Panc1 (cell line): ENCODE results near the gene MATN1. TPM values are rescaled to one million over a fixed set of nuclear protein-coding genes. Genes with fewer than 3 reads are reported as not detected.
"Not testable (repeated sequence)": the region's sequence is repeated elsewhere in the genome, so short reads cannot be mapped to it uniquely, and the experiment has no call there.

Experiments used
- ATAC-seq: fragments of 200-7000 bp; cut with Tn5 transposase; 2 replicates; pipeline ENCODE4 v1.9.1; 2020; ENCODE audit warnings: mild to moderate bottlenecking, moderate library complexity
- BruUV-seq: library from RNA; stranded (reverse); fragments of 400-500 nt; replicated peaks from 2 replicates; lab custom pipeline; 2021; lab: Mats Ljungman, UMichigan
- CTCF ChIA-PET: fragments of 300-600 bp; sonication (Branson Sonifier 250); formaldehyde crosslinking; loops from one replicate; lab custom pipeline; 2022; ENCODE audit warnings: antibody characterized with exemption; lab: Charles Lee
- POLR2A ChIA-PET: fragments of 300-600 bp; sonication (Branson Sonifier 250); formaldehyde crosslinking; loops from one replicate; lab custom pipeline; 2022; ENCODE audit warnings: antibody characterized with exemption; lab: Charles Lee
- DNase-seq: peaks from one replicate; pipeline ENCODE4 v3.0.0-alpha.2; 2010; ENCODE audit warnings: low read depth, low spot score
- H3K27ac ChIP-seq: 2 replicates; pipeline ENCODE4 v1.5.1; 2011; ENCODE audit warnings: mild to moderate bottlenecking, low read length, inconsistent platforms
- H3K27me3 ChIP-seq: fragments of 200-500 bp; sonication (Bioruptor generic); 2 replicates; pipeline ENCODE4 v1.6.0; 2014; ENCODE audit warnings: low read length, inconsistent platforms; ENCODE audit not compliant: control insufficient read depth, insufficient read depth
- H3K36me3 ChIP-seq: fragments of 200-500 bp; sonication (Bioruptor generic); 2 replicates; pipeline ENCODE4 v1.5.1; 2014; ENCODE audit warnings: inconsistent platforms, mild to moderate bottlenecking, low read length, moderate library complexity; ENCODE audit not compliant: control insufficient read depth, insufficient read depth
- H3K4me1 ChIP-seq: 2 replicates; pipeline ENCODE4 v1.5.1; 2011; ENCODE audit warnings: inconsistent platforms, mild to moderate bottlenecking, low read length, moderate library complexity; ENCODE audit not compliant: control insufficient read depth, insufficient read depth
- H3K4me3 ChIP-seq, 2 experiments: 2 replicates each; pipeline ENCODE4 v1.5.1; 2011 to 2012; ENCODE audit warnings: low read depth in 2 of 2, low read length in 2 of 2, mild to moderate bottlenecking in 2 of 2, inconsistent platforms in 1 of 2, moderate library complexity in 1 of 2
- H3K9me3 ChIP-seq: fragments of 200-500 bp; sonication (Bioruptor generic); 2 replicates; pipeline ENCODE4 v1.5.1; 2014; ENCODE audit warnings: low read depth, mild to moderate bottlenecking, inconsistent platforms, low read length, moderate library complexity; ENCODE audit not compliant: control insufficient read depth, insufficient read depth
- CTCF ChIP-seq: fragments of 450-650 bp; IDR thresholded peaks from 2 replicates; pipeline ENCODE4 v1.5.1; 2017; ENCODE audit warnings: mild to moderate bottlenecking
- POLR2AphosphoS5 ChIP-seq: IDR thresholded peaks from 2 replicates; pipeline ENCODE4 v1.6.1; 2012; ENCODE audit warnings: mild to moderate bottlenecking, low read depth, low read length, moderate library complexity
- SIN3A ChIP-seq: IDR thresholded peaks from 2 replicates; pipeline ENCODE4 v1.6.1; 2012; ENCODE audit warnings: low read depth, mild to moderate bottlenecking, low read length, moderate library complexity, borderline replicate concordance; ENCODE audit not compliant: insufficient read depth
- TCF7L2 ChIP-seq: IDR thresholded peaks from 2 replicates; pipeline ENCODE4 v1.6.1; 2011; ENCODE audit warnings: mild to moderate bottlenecking, low read depth, low read length, inconsistent platforms
- in situ Hi-C: cut with HindIII; loops from 2 replicates; pipeline ENCODE4 v1.10.0; 2016; ENCODE audit warnings: low sequenced_read_pairs, low pct_unique_long_range_greater_than_20kb
- intact Hi-C: fragments of 100-400 bp; cut with micrococcal nuclease; formaldehyde crosslinking; loops from one replicate; pipeline ENCODE4 v1.10.0; 2022; ENCODE audit not compliant: unreplicated experiment
- total RNA-seq: library from RNA; stranded (reverse); gene quantifications from one replicate; pipeline ENCODE4 v1.2.1, GENCODE V29; 2021; ENCODE audit not compliant: unreplicated experiment
- TF ChIP-seq, protein P1 (sequence below), 2 experiments: IDR thresholded peaks; 2 replicates each; pipeline ENCODE4 v1.6.1; 2011 to 2012; ENCODE audit warnings: low read depth in 2 of 2, control low read depth in 1 of 2, low read length in 1 of 2, mild to moderate bottlenecking in 1 of 2, moderate library complexity in 1 of 2; ENCODE audit not compliant: insufficient read depth in 1 of 2

Gene MATN1
- total RNA-seq, 1 experiment from 2014 or later = 0.59 TPM

DNA sequence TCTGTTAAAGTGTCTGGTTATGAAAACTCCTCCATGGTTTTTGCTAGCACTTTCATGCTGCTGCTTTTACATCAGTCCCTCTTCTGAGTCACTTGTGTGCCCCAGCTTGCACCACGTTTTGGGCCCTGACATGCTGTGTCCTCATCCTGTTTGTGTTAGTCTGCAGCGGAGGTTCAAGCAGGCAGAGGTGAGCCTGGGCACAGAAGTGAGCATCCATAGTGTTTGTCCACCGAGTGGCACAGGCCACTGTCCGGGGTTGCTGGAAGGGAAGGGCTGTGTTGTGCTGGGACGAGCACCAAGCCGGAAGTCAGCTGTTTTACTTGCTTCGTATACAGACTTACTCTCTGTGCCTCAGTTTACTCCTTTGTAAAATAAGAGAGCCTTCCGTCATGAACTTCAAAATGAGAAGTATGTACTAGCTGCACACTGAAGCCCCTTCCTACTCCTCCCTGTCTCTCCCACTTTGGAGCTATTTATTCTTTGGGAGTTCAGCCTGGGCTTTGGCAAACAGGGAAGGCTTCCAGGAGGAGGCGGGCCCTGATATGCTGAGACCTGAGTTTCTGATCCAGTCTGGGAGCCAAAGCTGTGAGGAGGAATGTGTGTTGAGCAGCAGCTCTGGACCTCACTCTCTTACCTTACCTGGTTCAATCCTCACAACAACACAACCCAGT is 44.9 kb upstream of the MATN1 start:
- Histone ChIP-seq H3K27ac (no peak overlapping the region), H3K9me3 (no peaks in the 10 kb centered on the region), H3K27me3 (no peaks in the 10 kb centered on the region), H3K4me3 (no peak overlapping the region), H3K4me1 (0 out of 2 replicates have a peak, but pooled peaks cover 2% of the 10 kb centered on the region), H3K36me3 (no peaks in the 10 kb centered on the region)
- ChIA-PET POLR2A (no interaction called here), CTCF (interaction anchor here (0.5 kb wide), 2 partner anchors 11 to 164 kb away, joined by 5 to 7 read pairs; no protein-coding TSS in a partner anchor)
- ATAC-seq (no peak), DNase-seq (no peak)
- in situ Hi-C loops (no loop called here), intact Hi-C loops (no loop called here)
- BruUV-seq = no TSS peak
- no peak for TF ChIP-seq POLR2AphosphoS5
- no peak for TF ChIP-seq TCF7L2
- TF ChIP-seq SIN3A = no peak
- TF ChIP-seq CTCF = no peak
- TF ChIP-seq, protein P1, sequence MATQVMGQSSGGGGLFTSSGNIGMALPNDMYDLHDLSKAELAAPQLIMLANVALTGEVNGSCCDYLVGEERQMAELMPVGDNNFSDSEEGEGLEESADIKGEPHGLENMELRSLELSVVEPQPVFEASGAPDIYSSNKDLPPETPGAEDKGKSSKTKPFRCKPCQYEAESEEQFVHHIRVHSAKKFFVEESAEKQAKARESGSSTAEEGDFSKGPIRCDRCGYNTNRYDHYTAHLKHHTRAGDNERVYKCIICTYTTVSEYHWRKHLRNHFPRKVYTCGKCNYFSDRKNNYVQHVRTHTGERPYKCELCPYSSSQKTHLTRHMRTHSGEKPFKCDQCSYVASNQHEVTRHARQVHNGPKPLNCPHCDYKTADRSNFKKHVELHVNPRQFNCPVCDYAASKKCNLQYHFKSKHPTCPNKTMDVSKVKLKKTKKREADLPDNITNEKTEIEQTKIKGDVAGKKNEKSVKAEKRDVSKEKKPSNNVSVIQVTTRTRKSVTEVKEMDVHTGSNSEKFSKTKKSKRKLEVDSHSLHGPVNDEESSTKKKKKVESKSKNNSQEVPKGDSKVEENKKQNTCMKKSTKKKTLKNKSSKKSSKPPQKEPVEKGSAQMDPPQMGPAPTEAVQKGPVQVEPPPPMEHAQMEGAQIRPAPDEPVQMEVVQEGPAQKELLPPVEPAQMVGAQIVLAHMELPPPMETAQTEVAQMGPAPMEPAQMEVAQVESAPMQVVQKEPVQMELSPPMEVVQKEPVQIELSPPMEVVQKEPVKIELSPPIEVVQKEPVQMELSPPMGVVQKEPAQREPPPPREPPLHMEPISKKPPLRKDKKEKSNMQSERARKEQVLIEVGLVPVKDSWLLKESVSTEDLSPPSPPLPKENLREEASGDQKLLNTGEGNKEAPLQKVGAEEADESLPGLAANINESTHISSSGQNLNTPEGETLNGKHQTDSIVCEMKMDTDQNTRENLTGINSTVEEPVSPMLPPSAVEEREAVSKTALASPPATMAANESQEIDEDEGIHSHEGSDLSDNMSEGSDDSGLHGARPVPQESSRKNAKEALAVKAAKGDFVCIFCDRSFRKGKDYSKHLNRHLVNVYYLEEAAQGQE (IDR thresholded peaks at IDR 0.05; ENCODE audit: insufficient read depth in 1 of 2, low read depth in 2 of 2, low read length in 1 of 2) = no peak

DNA sequence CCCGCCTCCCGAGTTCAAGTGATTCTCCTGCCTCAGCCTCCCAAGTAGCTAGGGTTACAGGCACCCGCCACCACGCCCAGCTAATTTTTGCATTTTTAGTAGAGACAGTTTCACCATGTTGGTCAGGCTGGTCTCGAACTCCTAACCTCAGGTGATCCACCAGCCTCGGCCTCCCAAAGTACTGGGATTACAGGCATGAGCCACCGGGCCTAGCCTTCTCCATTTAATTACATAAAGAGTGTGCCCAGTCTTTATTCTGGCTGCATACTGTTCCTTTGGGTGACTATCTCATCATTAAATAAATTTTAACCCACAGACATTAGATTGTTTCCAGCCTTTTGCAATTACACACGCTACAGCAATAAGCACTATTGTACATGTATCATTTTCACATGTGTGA is 43.6 kb upstream of the MATN1 start:
- H3K27me3 ChIP-seq, H3K27ac ChIP-seq, CTCF ChIA-PET, ATAC-seq, intact Hi-C loops, BruUV-seq, in situ Hi-C loops, DNase-seq, H3K36me3 ChIP-seq, H3K9me3 ChIP-seq, H3K4me1 ChIP-seq, POLR2A ChIA-PET, H3K4me3 ChIP-seq: not testable (repeated sequence)
